ENCODE measurements around the gene RANBP3.
"Not testable (repeated sequence)": the region's sequence is repeated elsewhere in the genome, so short reads cannot be mapped to it uniquely, and the experiment has no call there.

RANBP3 gene

GRCh38 chr19:5896365-5897076, 81.4 kb downstream of the RANBP3 start:
- DNase-seq, result no peak

GRCh38 chr19:5895890-5896289, 82.0 kb downstream of the RANBP3 start:
- DNase-seq, result no peak

- DNase-seq, result no peak
Measured at GRCh38 chr19:5895409-5895808, 82.5 kb downstream of the RANBP3 start.

GRCh38 chr19:5894704-5895349, 83.1 kb downstream of the RANBP3 start:
- DNase-seq, result no peak

- no peak for DNase-seq
Measured at GRCh38 chr19:5893907-5894703, 83.8 kb downstream of the RANBP3 start.

- DNase-seq, result no peak
Measured at GRCh38 chr19:5893296-5893903, 84.5 kb downstream of the RANBP3 start.

GRCh38 chr19:5892772-5893275, 85.1 kb downstream of the RANBP3 start:
- DNase-seq, result no peak

GRCh38 chr19:5891938-5892771, 85.8 kb downstream of the RANBP3 start:
- no peak for DNase-seq

- no peak for DNase-seq
Measured at GRCh38 chr19:5891572-5891937, 86.4 kb downstream of the RANBP3 start.

- DNase-seq, result no peak
Measured at GRCh38 chr19:5890099-5890498, 87.8 kb downstream of the RANBP3 start.

GRCh38 chr19:5889288-5889971, 88.5 kb downstream of the RANBP3 start:
- DNase-seq, result no peak

- not testable (repeated sequence) for DNase-seq
Measured at GRCh38 chr19:5884065-5884811, 93.7 kb downstream of the RANBP3 start.

- not testable (repeated sequence) for DNase-seq
Measured at GRCh38 chr19:5883157-5883873, 94.6 kb downstream of the RANBP3 start.

GRCh38 chr19:5882421-5882968, 95.4 kb downstream of the RANBP3 start:
- no peak for DNase-seq

GRCh38 chr19:5881543-5882299, 96.2 kb downstream of the RANBP3 start:
- no peak for DNase-seq

- DNase-seq, result no peak
Measured at GRCh38 chr19:5880604-5881078, 97.3 kb downstream of the RANBP3 start.

- DNase-seq, result no peak
Measured at GRCh38 chr19:5880196-5880595, 97.7 kb downstream of the RANBP3 start.

- DNase-seq, result no peak
Measured at GRCh38 chr19:5877882-5878281, 100.1 kb downstream of the RANBP3 start.

- DNase-seq, result no peak
Measured at GRCh38 chr19:5877427-5877826, 100.5 kb downstream of the RANBP3 start.

All from activated T-cell treated with anti-CD3 and anti-CD28 coated beads for 4 hours (primary cell).